SK-N-SH treated with all-trans-retinoic acid at 6 μM for 48 hours (cell line): ENCODE measurements around the gene NUTF2.

Source experiments
- ATAC-seq: fragments of 200-7000 bp; cut with Tn5 transposase; 3 replicates; pipeline ENCODE4 v1.9.1; 2020; ENCODE audit warnings: mild to moderate bottlenecking, moderate library complexity
- ARNTL ChIP-seq: fragments of 450-650 bp; formaldehyde crosslinking; IDR thresholded peaks from 2 replicates; pipeline ENCODE4 v1.5.0; 2020; ENCODE audit warnings: low read depth, mild to moderate bottlenecking, moderate library complexity, borderline replicate concordance
- BACH2 ChIP-seq: fragments of 250-450 bp; sonication (Bioruptor Pico); IDR thresholded peaks from 2 replicates; pipeline ENCODE4 v1.9.0; 2021; ENCODE audit warnings: mild to moderate bottlenecking, borderline replicate concordance
- CSDC2 ChIP-seq: fragments of 250-450 bp; sonication (Bioruptor Pico); IDR thresholded peaks from 2 replicates; pipeline ENCODE4 v1.5.0; 2020; ENCODE audit warnings: mild to moderate bottlenecking, moderate library complexity
- ESRRG ChIP-seq: fragments of 250-450 bp; sonication (Bioruptor Pico); IDR thresholded peaks from 2 replicates; pipeline ENCODE4 v1.6.1; 2021; ENCODE audit warnings: mild to moderate bottlenecking
- GLIS3 ChIP-seq: fragments of 250-450 bp; sonication (Bioruptor Pico); IDR thresholded peaks from 2 replicates; pipeline ENCODE4 v1.5.0; 2020; ENCODE audit warnings: mild to moderate bottlenecking, moderate library complexity
- OSR1 ChIP-seq: fragments of 250-450 bp; sonication (Bioruptor Pico); IDR thresholded peaks from 2 replicates; pipeline ENCODE4 v1.8.0; 2022; ENCODE audit warnings: moderate library complexity, mild to moderate bottlenecking, inconsistent platforms
- PPARA ChIP-seq: fragments of 250-450 bp; sonication (Bioruptor Pico); IDR thresholded peaks from 2 replicates; pipeline ENCODE4 v1.5.0; 2020; ENCODE audit warnings: mild to moderate bottlenecking, borderline replicate concordance
- RARB ChIP-seq: fragments of 250-450 bp; sonication (Bioruptor Pico); IDR thresholded peaks from 2 replicates; pipeline ENCODE4 v1.8.0; 2021; ENCODE audit warnings: mild to moderate bottlenecking, moderate library complexity
- SNAI2 ChIP-seq: fragments of 250-450 bp; sonication (Bioruptor Pico); IDR thresholded peaks from 2 replicates; pipeline ENCODE4 v1.5.0; 2020; ENCODE audit warnings: mild to moderate bottlenecking, moderate library complexity
- ZC3H10 ChIP-seq: fragments of 250-450 bp; sonication (Bioruptor Pico); IDR thresholded peaks from 2 replicates; pipeline ENCODE4 v1.5.1; 2021; ENCODE audit warnings: mild to moderate bottlenecking, moderate library complexity
- ZFP3 ChIP-seq: fragments of 250-450 bp; sonication (Bioruptor Pico); IDR thresholded peaks from 2 replicates; pipeline ENCODE4 v1.5.0; 2020; ENCODE audit warnings: mild to moderate bottlenecking, moderate library complexity
- ZFP30 ChIP-seq: fragments of 450-650 bp; formaldehyde crosslinking; IDR thresholded peaks from 2 replicates; pipeline ENCODE4 v1.5.0; 2022; ENCODE audit warnings: mild to moderate bottlenecking, moderate library complexity
- ZNF565 ChIP-seq: fragments of 450-650 bp; formaldehyde crosslinking; conservative IDR thresholded peaks from 2 replicates; pipeline ENCODE4 v1.5.0; 2020; ENCODE audit warnings: low read depth, mild to moderate bottlenecking, moderate library complexity
- ZNF70 ChIP-seq: fragments of 450-650 bp; formaldehyde crosslinking; IDR thresholded peaks from 2 replicates; pipeline ENCODE4 v1.5.0; 2020; ENCODE audit warnings: mild to moderate bottlenecking, moderate library complexity
- ZNF8 ChIP-seq: fragments of 450-650 bp; formaldehyde crosslinking; IDR thresholded peaks from 2 replicates; pipeline ENCODE4 v1.5.0; 2020; ENCODE audit warnings: mild to moderate bottlenecking, moderate library complexity
- TF ChIP-seq, protein P1 (sequence below): fragments of 250-450 bp; sonication (Bioruptor Pico); IDR thresholded peaks from 2 replicates; pipeline ENCODE4 v1.5.0; 2020; ENCODE audit warnings: mild to moderate bottlenecking, moderate library complexity
- TF ChIP-seq, protein P2 (sequence below): fragments of 250-450 bp; sonication (Bioruptor Pico); IDR thresholded peaks from 2 replicates; pipeline ENCODE4 v1.5.1; 2020; ENCODE audit warnings: low read depth, mild to moderate bottlenecking, moderate library complexity
- TF ChIP-seq, protein P3 (sequence below): fragments of 250-450 bp; sonication (Bioruptor Pico); IDR thresholded peaks from 2 replicates; pipeline ENCODE4 v1.5.1; 2021; ENCODE audit warnings: mild to moderate bottlenecking, moderate library complexity
- TF ChIP-seq, protein P4 (sequence below): fragments of 250-450 bp; sonication (Bioruptor Pico); IDR thresholded peaks from 2 replicates; pipeline ENCODE4 v1.8.0; 2020; ENCODE audit warnings: mild to moderate bottlenecking, moderate library complexity, borderline replicate concordance

The NUTF2 gene

DNA sequence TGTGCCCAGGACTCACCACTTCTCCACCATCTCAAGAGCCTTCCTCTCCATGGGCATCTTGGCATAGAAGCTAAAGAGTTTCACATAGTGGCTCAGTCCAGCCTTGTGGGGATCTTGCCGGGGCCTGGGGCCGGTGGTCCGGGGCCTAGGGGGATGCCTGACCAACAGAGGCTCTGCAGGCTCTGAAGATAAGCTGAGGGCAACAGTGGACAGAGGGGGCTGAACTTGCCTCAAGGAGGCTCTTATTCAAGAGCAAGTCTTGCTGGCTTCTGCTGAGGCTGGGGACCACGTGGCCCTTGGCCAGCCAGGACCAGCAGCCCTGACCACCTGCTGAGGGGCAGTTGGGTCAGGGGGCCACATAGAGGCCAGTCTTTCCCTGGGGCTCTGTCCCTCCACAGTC, 18.1 kb upstream of the NUTF2 start:
- TF ChIP-seq ESRRG (CRISPR knock-in tag) (no peak), ZNF8 (CRISPR knock-in tag) (no peak), ZNF565 (CRISPR knock-in tag) (no peak), PPARA (no peak), SNAI2 (CRISPR knock-in tag) (no peak), RARB (no peak), CSDC2 (no peak), ZNF70 (no peak), ZC3H10 (CRISPR knock-in tag) (no peak), OSR1 (no peak), GLIS3 (CRISPR knock-in tag) (no peak), ZFP3 (CRISPR knock-in tag) (no peak)
- TF ChIP-seq, protein P1, sequence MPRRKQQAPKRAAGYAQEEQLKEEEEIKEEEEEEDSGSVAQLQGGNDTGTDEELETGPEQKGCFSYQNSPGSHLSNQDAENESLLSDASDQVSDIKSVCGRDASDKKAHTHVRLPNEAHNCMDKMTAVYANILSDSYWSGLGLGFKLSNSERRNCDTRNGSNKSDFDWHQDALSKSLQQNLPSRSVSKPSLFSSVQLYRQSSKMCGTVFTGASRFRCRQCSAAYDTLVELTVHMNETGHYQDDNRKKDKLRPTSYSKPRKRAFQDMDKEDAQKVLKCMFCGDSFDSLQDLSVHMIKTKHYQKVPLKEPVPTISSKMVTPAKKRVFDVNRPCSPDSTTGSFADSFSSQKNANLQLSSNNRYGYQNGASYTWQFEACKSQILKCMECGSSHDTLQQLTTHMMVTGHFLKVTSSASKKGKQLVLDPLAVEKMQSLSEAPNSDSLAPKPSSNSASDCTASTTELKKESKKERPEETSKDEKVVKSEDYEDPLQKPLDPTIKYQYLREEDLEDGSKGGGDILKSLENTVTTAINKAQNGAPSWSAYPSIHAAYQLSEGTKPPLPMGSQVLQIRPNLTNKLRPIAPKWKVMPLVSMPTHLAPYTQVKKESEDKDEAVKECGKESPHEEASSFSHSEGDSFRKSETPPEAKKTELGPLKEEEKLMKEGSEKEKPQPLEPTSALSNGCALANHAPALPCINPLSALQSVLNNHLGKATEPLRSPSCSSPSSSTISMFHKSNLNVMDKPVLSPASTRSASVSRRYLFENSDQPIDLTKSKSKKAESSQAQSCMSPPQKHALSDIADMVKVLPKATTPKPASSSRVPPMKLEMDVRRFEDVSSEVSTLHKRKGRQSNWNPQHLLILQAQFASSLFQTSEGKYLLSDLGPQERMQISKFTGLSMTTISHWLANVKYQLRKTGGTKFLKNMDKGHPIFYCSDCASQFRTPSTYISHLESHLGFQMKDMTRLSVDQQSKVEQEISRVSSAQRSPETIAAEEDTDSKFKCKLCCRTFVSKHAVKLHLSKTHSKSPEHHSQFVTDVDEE, result no peak
- TF ChIP-seq, protein P2, sequence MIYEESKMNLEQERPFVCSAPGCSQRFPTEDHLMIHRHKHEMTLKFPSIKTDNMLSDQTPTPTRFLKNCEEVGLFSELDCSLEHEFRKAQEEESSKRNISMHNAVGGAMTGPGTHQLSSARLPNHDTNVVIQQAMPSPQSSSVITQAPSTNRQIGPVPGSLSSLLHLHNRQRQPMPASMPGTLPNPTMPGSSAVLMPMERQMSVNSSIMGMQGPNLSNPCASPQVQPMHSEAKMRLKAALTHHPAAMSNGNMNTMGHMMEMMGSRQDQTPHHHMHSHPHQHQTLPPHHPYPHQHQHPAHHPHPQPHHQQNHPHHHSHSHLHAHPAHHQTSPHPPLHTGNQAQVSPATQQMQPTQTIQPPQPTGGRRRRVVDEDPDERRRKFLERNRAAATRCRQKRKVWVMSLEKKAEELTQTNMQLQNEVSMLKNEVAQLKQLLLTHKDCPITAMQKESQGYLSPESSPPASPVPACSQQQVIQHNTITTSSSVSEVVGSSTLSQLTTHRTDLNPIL, result no peak
- TF ChIP-seq, protein P3, sequence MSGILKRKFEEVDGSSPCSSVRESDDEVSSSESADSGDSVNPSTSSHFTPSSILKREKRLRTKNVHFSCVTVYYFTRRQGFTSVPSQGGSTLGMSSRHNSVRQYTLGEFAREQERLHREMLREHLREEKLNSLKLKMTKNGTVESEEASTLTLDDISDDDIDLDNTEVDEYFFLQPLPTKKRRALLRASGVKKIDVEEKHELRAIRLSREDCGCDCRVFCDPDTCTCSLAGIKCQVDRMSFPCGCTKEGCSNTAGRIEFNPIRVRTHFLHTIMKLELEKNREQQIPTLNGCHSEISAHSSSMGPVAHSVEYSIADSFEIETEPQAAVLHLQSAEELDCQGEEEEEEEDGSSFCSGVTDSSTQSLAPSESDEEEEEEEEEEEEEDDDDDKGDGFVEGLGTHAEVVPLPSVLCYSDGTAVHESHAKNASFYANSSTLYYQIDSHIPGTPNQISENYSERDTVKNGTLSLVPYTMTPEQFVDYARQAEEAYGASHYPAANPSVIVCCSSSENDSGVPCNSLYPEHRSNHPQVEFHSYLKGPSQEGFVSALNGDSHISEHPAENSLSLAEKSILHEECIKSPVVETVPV, result no peak

DNA sequence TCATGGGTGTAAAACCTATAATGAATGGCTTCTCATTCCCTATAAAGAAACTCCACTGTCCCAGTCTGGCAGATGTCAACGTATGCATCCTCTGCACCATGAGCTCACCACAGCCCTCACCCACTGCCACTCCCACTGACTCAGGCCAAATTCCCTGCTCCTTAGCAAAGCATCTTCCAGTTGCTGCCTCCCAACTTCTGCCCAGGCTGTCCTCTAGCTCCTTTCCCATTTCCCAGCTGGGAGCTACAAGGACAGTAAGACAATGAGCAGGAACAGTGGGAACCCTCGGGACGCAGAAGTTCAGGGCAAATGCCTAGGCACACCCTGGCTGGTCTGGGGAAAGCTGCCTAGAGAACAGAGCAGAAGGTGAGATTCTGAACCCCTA, 13.7 kb upstream of the NUTF2 start:
- TF ChIP-seq OSR1, result no peak
- TF ChIP-seq ZFP30, result no peak
- no peak for TF ChIP-seq ARNTL
- TF ChIP-seq, protein P4, sequence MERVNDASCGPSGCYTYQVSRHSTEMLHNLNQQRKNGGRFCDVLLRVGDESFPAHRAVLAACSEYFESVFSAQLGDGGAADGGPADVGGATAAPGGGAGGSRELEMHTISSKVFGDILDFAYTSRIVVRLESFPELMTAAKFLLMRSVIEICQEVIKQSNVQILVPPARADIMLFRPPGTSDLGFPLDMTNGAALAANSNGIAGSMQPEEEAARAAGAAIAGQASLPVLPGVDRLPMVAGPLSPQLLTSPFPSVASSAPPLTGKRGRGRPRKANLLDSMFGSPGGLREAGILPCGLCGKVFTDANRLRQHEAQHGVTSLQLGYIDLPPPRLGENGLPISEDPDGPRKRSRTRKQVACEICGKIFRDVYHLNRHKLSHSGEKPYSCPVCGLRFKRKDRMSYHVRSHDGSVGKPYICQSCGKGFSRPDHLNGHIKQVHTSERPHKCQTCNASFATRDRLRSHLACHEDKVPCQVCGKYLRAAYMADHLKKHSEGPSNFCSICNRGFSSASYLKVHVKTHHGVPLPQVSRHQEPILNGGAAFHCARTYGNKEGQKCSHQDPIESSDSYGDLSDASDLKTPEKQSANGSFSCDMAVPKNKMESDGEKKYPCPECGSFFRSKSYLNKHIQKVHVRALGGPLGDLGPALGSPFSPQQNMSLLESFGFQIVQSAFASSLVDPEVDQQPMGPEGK (CRISPR knock-in tag), result no peak
- TF ChIP-seq ZNF70, result no peak
- TF ChIP-seq BACH2 (CRISPR knock-in tag), result no peak
- TF ChIP-seq CSDC2, result no peak
- no peak for TF ChIP-seq RARB
- TF ChIP-seq, protein P3, result no peak
- TF ChIP-seq, all 23 proteins: peak for 0

More for the DNA sequence above, 18.1 kb upstream of the NUTF2 start:
- ATAC-seq, result no peak

DNA sequence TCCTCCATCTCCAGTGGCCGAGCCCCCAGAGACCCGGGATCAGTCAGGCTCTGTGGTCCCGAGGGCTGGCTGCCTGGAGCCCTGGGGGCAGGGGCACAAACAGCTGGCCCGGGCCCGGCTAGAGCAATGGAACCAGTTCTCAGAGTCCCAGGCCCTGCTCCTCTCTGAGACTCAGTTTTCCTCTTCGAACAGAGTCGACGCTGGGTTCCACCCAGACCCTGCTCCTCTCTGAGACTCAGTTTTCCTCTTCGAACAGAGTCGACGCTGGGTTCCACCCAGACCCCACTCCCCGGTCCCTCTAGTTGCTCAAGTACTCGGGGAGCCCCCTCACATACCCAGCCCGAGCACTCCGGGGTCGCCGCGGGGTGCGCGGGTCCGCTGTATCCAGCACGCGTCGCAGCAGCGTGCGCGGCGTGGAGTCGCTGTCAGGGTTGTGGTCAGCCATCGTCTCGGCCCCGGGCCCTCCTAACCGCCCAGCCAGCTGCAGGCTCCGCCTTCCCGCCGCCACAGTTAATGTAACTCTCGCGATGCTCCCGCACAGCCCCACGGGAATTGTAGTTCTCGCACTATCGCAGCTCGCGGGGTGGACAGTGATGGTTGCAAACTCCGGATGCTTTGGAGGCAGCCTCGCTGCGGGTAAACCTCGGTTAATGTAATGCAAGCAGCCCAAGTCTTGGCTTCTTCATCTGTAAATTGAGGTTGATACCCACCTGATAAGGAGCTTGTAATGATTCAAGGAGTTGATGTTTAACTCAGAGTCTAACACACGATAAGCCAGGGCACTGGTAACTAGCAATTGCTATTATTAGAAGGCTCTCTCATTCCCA, 13.1 kb upstream of the NUTF2 start:
- no peak for TF ChIP-seq ZC3H10 (CRISPR knock-in tag)
- TF ChIP-seq SNAI2 (CRISPR knock-in tag), result no peak
- no peak for TF ChIP-seq ZFP30
- TF ChIP-seq ZNF565 (CRISPR knock-in tag), result no peak
- TF ChIP-seq BACH2 (CRISPR knock-in tag), result no peak
- no peak for TF ChIP-seq ARNTL
- TF ChIP-seq, protein P3, result no peak
- no peak for TF ChIP-seq ZFP3 (CRISPR knock-in tag)
- ATAC-seq, result peak; percentile 99

More for the DNA sequence above, 13.7 kb upstream of the NUTF2 start:
- peak; percentile 65 for ATAC-seq
